ENCODE measurements around the gene CHST3.

Gene CHST3

DNA sequence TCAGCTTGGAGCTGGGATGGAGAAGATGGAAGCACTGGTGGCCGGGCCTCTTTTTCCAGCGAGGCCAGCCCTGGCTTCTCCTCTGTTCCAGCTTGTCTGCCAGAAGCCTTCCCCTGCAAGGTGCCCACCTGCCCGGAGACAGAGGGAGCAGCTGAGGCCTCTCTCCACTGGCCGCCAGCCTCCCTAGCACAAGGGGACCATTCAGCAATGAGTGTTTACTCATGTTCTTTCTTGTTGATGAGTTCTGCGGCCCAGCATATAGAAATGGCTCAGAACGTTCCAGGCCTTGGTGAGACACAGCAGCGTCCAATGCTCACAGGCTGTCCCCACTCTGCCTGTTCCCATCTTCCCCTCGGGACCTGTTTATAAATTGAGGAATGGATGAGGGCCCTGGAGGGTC lies 47.3 kb downstream of the CHST3 start:
- DNase-seq (ENCODE audit: low read depth): no peak

GRCh38 chr10:72011976-72012512 lies 47.8 kb downstream of the CHST3 start:
- DNase-seq (ENCODE audit: low read depth): no peak

DNA sequence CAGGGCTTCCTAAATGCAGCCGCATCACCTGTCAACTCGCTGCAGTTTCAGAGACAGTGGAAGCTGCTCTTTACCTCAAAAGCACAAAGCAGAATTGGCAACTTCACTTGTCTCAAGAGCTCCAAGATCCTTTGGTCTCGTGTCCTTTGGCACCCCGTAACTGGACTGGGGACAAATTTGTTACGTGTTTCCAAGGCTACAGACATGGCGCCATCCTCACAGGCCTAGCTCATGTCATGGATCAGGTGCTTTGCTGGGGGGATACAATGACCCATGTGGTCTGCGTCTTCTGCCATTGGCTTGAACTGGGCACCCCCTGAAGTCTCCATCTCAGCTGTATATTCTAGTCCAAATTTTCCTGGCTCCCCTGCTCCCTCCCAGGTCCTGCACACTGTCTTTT lies 48.6 kb downstream of the CHST3 start:
- DNase-seq (ENCODE audit: low read depth): no peak

GRCh38 chr10:72013202-72013945 lies 49.2 kb downstream of the CHST3 start:
- no peak for DNase-seq (ENCODE audit: low read depth)

DNA sequence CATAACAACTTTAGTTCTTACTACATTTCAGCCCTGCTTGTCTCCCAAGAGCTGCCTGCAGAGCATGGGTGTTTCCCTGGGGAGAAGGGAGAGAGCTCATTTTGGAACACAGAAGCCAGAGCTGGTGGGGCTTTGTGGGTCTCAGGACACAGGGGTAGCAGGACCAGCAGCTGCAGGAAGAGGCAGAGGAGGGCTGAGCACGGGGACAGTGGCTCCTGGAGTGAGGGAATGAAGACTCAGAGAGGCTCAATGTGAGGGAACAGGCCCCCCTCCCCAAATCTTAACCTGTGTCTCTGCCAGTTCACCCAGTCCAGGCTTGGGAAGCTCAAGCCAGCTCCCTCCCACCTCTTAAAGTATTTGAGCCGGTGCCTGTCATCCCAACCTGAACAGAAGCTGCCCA lies 50.0 kb downstream of the CHST3 start:
- no peak for DNase-seq (ENCODE audit: low read depth)

DNA sequence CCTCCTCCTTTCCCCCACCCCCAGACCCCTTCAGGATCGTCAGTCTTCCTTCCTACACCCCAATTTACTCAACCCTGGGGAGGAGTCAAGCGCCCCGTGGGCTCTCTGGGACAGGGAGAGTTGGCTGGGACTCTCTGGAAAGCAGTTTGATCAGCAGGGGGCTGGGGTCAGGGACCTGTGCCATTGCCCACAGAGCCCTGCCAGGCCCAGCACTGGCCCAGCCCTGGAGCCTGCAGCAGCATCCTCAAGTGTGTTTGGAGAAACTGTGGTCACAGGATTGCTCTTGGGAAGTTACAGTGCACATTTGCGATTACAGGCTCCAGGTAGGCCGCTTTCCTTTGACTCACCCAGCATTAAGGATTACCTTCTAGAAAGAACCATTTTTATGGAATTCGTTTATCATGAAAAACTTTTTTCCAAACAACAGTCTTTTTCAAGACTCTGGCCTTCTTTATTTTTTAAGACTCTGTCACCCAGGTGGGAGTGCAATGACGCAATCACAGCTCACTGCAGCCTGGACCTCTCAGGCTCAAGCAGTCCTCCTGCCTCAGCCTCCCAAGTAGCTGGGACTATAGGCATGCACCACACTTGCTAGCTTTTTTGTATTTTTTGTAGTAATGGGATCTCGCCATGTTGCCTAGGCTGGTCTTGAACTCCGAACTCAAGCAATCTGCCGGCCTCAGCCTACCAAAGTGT lies 50.7 kb downstream of the CHST3 start:
- DNase-seq (ENCODE audit: low read depth): no peak

DNA sequence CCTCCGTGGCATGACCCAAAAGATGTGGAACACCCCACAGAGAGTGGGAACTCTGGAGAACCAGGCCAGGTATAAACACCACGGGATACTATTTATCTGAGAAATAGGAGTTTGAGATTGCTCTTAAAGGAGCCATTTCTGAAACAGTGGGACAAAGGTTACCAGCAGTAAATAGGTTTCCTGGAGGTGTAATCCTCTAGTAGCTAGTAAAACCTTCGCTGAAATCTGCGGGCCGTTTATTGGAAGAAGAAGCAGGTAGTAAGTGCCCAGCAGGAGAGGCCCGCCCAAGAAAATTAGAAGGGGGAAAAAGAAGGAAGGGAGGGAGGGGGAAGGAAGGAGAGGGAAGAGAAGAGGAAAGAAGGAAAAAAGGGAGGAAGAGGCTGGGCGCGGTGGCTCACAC lies 51.6 kb downstream of the CHST3 start:
- DNase-seq (ENCODE audit: low read depth): no peak

GRCh38 chr10:72016608-72017300 lies 52.6 kb downstream of the CHST3 start:
- DNase-seq (ENCODE audit: low read depth): no peak

DNA sequence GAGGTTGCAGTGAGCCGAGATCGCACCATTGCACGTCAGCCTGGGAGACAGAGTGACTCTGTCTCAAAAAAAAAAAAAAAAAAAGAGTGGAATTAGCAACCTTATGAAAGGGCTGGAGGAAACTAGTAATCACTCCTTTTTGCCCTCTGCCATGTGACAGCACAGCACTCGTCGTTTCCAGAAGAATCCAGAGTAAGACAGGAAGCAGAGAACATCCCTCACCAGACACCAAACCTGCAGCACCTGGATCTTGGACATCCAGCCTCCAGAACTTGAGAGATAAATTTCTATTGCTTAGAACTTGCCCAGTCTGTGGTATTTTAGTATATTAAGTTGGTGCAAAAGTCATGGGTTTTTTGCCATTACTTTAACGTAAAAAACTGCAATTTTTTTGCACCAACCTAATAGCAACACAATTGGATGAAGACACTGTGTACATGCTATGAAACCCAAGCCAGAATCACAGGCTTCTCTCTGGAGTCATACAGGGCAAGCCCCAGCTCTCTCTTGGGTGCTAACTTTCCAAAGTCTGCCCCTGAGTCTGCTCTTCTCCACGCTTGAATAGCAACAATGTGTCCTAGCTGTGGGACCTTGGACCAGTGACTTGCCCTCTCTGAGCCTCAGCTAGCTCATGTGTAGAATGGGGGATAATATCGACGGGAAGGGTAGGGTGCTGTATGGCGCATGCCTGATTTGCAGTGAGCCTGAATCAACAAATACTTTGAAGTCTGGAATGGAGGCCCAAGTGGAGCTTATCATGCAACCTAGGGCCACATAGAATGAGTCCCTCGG lies 55.1 kb downstream of the CHST3 start:
- DNase-seq (ENCODE audit: low read depth): no peak

- no peak for DNase-seq (ENCODE audit: low read depth)
Measured at GRCh38 chr10:72020914-72021809, 57.0 kb downstream of the CHST3 start.

GRCh38 chr10:72022228-72022627 lies 58.0 kb downstream of the CHST3 start:
- no peak for DNase-seq (ENCODE audit: low read depth)

- no peak for DNase-seq (ENCODE audit: low read depth)
Measured at GRCh38 chr10:72024596-72024995, 60.4 kb downstream of the CHST3 start.

DNA sequence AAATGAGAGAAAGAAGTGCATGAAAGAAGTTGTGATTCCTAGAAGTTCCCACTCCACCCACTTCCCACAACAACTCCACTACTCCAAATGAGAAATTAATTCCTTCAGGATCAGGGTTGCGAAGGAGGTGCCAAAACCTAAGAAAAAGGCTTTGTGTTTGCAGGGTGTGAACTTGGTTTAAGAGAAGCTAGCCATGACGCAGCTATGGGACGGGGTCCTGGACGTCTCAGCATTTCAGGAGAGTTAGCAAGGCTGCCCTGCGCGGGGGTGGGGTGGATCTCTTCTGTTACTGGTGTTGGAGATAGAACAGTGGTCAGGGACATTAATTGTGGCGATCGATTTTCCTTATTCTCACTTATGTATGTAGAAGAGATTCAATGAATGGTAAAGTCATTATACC lies 61.2 kb downstream of the CHST3 start:
- no peak for DNase-seq (ENCODE audit: low read depth)

DNA sequence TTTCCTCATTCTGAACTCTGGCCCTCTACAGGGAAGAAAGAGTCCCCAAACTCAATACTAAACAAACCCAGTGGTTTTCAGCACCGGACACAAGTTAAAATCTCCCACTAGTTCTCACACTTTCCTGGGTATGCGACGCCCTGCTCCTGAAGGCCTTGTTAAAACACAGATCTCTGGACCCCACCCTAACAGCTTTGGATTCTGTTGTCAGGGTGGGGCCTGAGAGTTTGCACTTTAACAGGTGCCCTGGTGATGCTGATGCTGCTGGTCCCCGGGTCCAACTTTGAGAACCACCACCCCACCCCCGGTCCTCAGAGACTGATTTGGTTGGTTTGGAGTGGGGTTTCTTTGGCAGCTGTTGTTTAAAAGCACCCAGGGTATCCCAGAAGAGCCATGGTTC lies 61.6 kb downstream of the CHST3 start:
- DNase-seq (ENCODE audit: low read depth): no peak

DNA sequence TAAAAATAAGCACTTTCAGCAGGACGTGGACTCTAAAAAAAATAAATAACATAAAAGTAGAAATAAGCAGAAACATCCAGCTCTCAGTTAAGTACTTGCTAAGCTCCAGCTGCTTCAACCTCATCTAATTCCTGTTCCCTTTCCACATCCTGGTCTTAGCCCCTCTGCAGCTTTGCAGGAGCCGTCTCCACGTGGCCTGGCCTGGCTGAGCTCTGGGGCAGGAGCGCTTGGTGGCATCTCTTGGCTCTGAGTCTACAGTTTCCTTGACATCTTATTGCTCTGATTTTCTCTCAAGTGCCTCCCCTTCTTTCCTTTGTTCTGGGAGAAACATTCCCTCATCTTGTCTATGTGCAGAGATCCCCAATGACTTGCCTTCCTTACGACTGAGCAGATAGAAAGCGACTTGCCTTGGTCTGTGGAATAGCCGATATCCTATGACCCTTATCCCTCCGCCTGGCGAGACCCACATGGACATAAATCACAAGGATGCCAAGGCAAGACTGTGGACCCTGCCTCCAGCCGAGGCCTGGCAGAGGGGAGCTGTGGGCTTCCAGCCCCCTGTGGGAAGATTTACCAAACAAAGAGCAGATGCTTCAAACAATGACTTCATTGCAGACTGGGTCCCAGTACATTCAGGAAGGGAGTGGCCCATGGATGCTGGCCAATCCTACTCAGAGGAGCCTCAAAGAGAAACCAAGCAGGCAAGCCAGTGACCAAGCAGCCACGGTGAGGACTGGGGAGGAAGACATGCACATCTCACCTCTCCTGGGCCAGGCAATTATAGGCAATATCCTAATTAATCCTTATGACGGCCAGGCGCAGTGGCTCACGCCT lies 62.3 kb downstream of the CHST3 start:
- no peak for DNase-seq (ENCODE audit: low read depth)

DNA sequence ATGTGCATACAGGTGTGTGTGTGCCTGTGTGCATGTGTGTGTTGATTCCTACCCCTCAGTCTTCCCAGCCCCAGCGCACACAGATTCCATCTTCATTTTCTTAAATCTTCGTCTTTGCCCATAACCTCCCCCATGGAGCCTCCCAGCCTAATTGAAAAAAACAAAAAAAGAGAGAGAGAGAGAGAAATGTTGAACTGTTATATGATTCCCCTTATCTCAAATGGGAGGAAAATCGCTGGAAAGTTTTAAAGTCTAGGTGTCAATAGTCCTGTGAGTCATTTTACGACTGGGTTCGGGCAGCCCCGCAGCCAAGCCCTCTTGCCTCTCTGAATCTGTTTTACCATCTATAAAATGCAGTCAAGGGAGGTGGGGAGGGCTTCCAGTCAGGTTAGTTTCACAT lies 63.3 kb downstream of the CHST3 start:
- no peak for DNase-seq (ENCODE audit: low read depth)

DNA sequence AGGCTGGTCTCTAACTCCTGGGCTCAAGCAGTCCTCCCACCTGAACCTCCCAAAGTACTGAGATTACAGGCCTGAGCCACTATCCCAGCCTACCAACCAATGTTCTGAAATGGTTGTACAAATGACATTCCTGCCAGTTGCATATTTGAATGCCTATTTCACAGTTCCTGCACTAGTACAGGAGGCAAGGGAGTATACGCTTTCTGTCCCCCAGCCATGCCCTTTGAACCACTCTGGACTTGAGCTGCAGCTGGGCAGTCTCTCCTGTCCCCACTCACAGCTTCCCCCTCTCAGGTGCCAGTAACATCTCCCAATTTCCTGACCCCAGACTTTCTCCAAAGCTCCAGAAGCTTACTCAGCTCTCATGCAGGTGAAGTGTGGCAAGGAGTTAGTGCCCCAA lies 65.2 kb downstream of the CHST3 start:
- no peak for DNase-seq (ENCODE audit: low read depth)

DNA sequence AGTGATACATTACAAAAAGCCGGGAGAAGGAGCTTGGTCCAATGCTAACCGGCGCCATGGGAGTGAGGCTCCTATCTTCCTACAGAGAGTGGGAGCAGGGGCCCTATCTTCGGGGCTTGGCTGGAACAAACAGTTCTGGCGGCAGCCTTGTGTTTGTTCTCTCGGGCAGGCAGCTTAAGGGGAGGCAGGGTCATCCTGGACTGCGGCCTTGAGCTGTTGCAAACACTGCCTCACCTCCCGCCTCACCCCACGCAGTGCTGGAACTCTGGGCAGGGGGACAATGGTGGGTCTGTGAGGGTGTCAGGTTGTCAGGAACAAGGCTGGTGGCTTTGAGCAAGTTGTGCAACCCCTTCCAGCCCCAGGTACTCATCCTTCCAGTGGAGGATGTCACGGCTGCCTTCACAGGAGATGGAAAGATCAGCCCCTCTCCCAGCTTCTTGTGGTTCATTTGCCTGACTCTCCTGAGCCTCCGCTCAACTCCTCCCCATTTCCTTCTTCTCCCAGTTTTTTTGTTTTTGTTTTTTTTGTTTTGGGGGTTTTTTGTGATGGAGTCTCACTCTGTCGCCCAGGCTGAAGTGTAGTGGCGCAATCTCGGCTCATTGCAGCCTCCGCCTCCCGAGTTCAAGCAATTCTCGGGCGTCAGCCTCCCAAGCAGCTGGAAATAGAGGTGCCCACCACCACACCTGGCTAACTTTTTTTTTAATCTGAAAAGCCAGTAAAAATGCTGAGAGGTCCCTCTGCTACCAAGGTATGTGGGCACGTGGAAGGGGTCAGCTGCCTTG lies 66.8 kb downstream of the CHST3 start:
- DNase-seq (ENCODE audit: low read depth): no peak

GRCh38 chr10:72031706-72032105 lies 67.5 kb downstream of the CHST3 start:
- DNase-seq (ENCODE audit: low read depth): no peak

All from stimulated activated CD8-positive, alpha-beta memory T cell treated with anti-CD3 and anti-CD28 coated beads, Interleukin-4, amount 100 ng/mL, for 24 hours (primary cell).